HG03175 (cell line): ENCODE results near the gene RPUSD1.
"Not testable (repeated sequence)": the region's sequence is repeated elsewhere in the genome, so short reads cannot be mapped to it uniquely, and the experiment has no call there.

Experiments
- ATAC-seq: cut with Tn5 transposase; IDR thresholded peaks from one replicate; pipeline ENCODE4 v1.9.1; 2021; ENCODE audit warnings: mild to moderate bottlenecking, moderate library complexity; ENCODE audit not compliant: unreplicated experiment

Gene RPUSD1

DNA sequence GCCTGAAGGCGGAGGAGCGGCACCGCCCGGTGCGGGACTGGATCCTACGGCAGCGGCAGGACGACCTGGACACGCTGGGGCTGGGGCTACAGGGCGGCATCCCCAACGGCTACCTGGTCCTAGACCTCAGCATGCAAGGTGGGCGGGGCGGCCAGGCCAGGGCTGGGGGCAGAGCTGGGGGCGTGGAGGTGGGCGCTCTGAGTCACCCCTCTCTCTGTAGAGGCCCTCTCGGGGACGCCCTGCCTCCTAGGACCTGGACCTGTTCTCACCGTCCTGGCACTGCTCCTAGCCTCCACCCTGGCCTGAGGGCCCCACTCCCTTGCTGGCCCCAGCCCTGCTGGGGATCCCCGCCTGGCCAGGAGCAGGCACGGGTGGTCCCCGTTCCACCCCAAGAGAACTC is 19.8 kb downstream of the RPUSD1 start:
- no peak for ATAC-seq

DNA sequence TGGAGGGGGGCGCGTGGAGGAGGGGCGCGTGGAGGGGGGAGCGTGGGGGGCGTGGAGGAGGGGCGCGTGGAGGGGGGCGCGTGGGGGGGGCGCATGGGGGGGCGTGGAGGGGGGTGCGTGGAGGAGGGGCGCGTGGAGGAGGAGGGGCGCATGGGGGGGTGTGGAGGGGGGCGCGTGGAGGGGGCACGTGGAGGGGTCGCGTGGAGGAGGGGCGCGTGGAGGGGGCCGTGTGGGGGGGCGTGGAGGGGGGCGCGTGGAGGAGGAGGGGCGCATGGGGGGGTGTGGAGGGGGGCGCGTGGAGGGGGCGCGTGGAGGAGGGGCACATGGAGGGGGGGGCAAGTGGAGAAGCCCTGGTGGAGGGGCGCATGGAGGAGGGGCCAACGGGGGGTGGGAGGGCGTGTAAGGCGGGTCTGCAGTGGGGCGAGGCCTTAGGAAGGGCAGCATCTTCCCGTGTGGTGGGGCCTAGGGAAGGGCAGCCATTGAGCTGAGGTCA is 20.4 kb downstream of the RPUSD1 start:
- ATAC-seq, result no peak

- no peak for ATAC-seq
Measured at GRCh38 chr16:766820-767640, 21.2 kb downstream of the RPUSD1 start.

GRCh38 chr16:766008-766819 is 22.0 kb downstream of the RPUSD1 start:
- no peak for ATAC-seq

DNA sequence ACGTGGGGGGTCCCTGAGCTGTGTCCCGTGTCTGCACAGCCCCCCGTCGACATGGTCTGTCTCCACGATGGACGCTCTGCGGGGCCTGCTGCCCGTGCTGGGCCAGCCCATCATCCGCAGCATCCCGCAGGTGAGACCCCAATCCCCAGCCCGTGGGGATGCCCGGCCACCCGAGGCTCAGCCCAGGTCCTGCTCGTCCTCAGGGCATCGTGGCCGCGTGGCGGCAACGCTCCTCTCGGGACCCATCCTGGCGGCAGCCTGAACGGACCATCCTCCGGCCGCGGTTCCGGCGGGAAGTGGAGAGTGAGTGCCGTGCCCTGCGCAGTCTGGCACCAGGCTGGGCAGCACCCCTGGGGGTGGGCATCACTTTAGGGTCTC is 22.7 kb downstream of the RPUSD1 start:
- no peak for ATAC-seq

- no peak for ATAC-seq
Measured at GRCh38 chr16:764848-765487, 23.2 kb downstream of the RPUSD1 start.

- ATAC-seq, result no peak
Measured at GRCh38 chr16:764184-764750, 23.9 kb downstream of the RPUSD1 start.

DNA sequence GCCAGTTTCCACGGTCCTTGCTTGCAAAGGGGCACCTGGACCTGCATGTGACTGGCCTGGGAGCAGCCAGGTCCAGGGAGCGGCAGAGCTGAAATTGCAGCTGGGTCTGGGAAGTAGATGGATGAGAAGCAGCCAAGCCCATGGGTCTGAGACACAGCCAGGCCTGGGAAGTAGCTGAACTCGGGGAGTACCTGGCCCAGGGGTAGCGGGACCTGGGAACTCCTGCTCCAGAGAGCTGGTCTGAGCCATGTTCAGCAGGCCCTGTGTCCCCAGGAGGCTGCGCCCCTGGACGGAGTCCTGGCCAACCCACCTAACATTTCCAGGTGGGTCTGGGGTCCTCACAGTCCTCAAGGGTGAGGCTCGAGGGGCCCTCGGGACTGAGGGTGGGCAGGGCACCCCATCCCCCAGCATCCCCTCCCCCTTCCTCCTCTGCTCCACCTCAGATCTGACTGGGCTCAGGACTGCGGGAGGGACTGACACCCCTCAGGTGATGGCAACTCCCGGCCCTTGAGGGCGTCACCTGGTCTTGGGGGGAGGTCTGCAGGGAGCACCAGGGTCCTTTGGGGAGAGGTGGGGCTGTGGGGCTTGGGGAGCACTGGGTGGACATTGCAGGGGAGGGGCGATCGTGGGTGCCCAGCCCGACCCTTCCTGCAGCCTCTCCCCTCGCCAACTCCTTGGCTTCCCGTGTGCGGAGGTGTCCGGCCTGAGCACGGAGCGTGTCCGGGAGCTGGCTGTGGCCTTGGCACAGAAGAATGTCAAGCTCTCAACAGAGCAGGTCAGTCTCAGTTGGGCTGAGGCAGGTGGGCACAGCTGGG is 24.6 kb downstream of the RPUSD1 start:
- no peak for ATAC-seq

DNA sequence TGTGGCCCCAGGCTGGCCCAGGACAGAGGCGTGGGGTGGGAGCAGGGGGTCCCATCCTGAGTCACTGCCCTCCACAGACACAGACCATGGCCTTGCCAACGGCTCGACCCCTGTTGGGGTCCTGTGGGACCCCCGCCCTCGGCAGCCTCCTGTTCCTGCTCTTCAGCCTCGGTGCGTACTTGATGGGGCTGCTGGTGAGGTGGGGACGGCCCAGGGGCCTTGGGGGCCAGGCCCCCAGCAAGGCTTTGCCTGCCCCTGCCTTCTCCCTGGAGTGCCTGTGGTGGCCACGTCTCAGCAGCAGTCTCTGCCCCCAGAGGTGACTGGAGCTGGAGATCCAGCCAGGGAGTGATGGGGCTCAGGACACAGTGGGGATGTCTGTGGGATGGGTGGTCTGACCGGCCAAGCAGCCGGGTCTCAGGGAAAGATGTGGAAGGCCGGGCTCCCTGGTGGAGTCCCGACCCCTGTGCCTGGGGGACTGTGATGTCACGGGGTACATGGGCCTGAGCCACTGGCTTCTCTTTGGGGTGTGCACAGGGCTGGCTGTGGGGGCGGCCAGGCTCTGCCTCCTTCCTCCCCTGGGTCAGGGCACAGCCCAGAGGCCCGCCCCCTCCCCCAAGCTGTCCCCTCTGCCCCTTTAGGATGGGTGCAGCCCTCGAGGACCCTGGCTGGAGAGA is 25.4 kb downstream of the RPUSD1 start:
- no peak for ATAC-seq

DNA sequence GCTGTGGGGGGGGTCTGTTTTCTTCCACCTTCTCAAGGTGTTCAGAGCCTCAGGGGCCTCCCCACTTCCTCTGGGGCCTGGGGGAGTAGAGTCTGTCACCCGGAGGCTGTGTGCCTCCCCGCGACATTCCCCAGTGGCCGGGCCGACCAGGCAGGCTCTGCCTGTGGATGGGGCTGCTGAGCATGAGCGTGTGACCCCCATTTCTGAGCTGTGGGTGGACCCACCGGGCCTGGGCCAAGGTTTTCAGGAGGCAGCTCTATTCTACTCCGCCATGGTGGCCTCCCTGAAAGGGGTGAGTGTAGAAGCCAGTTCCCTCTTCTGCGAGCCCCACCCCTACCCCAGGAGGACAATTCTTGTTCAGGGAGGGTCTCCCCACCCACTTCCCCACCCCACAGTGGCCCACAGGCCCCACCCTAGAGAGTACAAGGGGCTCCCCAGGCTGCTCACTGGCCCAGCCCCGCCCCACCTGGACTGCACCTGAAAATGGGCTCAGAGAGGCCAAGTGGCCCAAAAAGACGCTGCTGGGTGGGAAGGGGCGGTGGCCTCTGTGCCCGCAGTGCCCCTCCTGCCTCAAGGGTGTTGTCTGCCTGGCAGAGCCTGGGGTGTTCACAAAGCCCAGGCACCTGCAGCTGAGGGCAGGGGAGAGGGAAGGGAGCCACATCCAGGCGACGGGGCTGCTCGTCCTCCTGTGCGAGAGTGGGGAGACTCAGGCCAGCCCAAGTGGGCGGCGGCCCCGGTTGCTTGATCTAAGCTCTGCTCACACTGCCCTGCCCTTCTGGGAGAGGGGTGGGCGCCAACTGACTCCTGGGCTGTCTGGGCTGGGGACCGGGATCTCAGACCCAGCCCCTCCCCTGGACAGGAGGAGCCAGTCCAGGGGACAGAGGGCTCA is 26.3 kb downstream of the RPUSD1 start:
- no peak for ATAC-seq

GRCh38 chr16:760545-761343 is 27.4 kb downstream of the RPUSD1 start, which contains the start of gene MSLN:
Gene MSLN, plus strand, starts transcription at chr16:760734. Its CDS starts 1,947 bp downstream, at chr16:762681.
- ATAC-seq, result no peak

GRCh38 chr16:760065-760464 is 28.1 kb downstream of the RPUSD1 start:
- no peak for ATAC-seq

DNA sequence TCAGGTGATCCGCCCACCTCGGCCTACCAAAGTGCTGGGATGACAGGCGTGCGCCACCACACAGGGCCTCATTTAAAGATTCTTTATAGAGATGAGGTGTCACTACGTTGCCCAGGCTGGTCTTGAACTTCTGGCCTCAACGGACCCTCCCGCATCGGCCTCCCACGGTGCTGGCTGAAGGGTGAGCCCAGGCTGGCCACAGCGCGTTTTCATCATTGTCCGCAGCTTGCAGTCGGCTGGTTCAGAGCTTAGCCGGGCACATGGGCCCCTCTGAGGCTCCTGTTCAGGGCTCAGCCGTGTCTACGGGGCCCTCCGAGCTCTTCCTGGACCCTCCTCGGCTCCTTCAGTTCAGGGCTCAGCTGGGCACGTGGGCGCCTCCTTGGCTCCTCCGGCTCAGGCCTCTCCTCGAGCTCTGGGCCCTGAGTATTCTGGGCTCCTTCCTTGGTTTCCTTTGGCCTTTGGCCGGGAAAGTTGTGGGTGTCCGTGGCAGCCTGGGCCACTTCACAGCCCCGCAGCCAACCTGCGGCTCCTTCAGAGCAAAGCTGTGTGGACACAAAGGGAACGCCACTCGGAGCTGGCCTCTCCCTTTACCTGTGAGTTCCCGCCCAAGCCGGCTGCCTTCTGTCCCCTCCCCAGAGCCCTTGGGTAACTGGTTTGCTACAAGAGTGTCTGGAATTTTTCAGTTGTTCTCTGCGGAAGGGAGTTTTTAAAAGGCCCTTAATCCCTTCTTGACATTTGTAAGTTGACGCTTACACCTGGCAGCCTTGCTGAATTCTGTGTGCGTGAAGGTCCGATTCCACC is 28.9 kb downstream of the RPUSD1 start:
- ATAC-seq, result no peak

GRCh38 chr16:756428-756827 is 31.8 kb downstream of the RPUSD1 start:
- ATAC-seq, result no peak

DNA sequence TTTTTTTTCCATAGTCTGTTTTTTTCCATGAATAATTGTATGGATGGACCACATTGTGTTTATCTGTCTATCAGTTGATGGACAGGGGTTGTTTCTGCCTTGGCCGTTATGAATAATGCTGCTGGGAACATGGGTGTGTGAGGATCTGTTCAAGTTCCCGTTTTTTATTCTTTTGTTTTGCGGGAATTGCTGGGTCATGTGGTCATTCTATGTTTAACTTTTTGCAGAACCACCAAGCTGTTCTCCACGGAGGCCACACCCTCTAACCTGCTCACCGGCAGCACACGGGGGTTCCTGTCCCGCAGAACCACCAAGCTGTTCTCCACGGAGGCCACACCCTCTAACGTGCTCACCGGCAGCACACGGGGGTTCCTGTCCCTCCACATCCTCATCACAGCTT is 33.5 kb downstream of the RPUSD1 start:
- no peak for ATAC-seq

DNA sequence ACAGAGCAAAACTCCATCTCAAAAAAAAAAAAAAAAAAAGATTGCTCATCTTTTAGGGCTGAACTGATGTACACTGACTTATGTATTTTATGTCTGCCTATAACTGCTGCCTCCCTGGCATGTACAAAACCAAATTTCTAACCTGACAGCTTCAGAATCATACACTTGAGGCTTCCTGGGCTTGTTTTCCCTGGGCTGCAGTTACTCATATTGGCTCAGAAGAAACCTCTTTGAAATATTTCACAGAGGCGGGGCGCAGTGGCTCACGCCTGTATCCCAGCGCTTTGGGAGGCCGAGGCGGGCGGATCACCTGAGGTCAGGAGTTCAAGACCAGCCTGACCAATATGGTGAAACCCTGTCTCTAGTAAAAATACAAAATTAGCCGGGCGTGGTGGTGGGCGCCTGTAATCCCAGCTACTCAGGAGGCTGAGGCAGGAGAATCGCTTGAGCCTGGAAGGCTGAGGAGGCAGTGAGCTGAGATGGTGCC is 34.0 kb downstream of the RPUSD1 start:
- ATAC-seq, result not testable (repeated sequence)

GRCh38 chr16:752007-752312 is 36.2 kb downstream of the RPUSD1 start:
- no peak for ATAC-seq
